ENCODE data around the gene NPTXR.

DNA sequence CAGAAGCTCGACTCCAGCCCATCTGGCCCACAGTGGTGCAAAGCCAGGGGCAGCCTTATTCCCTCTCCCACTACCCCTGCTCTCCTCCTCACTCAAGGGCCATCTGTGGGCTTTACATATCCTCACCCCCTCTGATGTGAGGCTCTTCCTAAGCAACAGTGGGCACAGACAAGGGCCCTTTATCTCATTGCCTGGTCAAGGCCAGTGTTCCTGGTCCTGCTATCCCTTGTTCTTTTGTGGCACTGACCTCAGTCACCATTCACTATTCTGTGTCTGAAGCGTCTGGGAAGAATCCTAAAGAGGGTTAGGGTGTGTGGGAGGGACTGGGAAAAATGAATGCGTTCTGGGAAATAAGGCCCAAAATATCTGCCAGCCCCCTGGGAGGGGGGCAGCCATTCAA is 57.2 kb downstream of the NPTXR start:
- TF ChIP-seq, protein P1, sequence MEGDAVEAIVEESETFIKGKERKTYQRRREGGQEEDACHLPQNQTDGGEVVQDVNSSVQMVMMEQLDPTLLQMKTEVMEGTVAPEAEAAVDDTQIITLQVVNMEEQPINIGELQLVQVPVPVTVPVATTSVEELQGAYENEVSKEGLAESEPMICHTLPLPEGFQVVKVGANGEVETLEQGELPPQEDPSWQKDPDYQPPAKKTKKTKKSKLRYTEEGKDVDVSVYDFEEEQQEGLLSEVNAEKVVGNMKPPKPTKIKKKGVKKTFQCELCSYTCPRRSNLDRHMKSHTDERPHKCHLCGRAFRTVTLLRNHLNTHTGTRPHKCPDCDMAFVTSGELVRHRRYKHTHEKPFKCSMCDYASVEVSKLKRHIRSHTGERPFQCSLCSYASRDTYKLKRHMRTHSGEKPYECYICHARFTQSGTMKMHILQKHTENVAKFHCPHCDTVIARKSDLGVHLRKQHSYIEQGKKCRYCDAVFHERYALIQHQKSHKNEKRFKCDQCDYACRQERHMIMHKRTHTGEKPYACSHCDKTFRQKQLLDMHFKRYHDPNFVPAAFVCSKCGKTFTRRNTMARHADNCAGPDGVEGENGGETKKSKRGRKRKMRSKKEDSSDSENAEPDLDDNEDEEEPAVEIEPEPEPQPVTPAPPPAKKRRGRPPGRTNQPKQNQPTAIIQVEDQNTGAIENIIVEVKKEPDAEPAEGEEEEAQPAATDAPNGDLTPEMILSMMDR (IDR thresholded peaks at IDR 0.05; ENCODE audit: low read length) = no peak
- no peak for TF ChIP-seq EZH2 (IDR thresholded peaks at IDR 0.05; ENCODE audit: borderline replicate concordance, low read length)
